Ishikawa (cell line): ENCODE measurements around the gene LIPN.

ENCODE experiments used
- CEBPB ChIP-seq: IDR thresholded peaks from 2 replicates; pipeline ENCODE4 v1.6.1; 2012
- CREB1 ChIP-seq: IDR thresholded peaks from 2 replicates; pipeline ENCODE4 v1.6.1; 2012; ENCODE audit warnings: low read depth
- EGR1 ChIP-seq: IDR thresholded peaks from 2 replicates; pipeline ENCODE4 v1.6.1; 2012
- EP300 ChIP-seq: IDR thresholded peaks from 2 replicates; pipeline ENCODE4 v1.6.1; 2012; ENCODE audit warnings: borderline replicate concordance
- FOXM1 ChIP-seq: IDR thresholded peaks from 2 replicates; pipeline ENCODE4 v1.6.1; 2012; ENCODE audit warnings: low read depth, borderline replicate concordance
- NFIC ChIP-seq: IDR thresholded peaks from 2 replicates; pipeline ENCODE4 v1.6.1; 2012
- RAD21 ChIP-seq: IDR thresholded peaks from 2 replicates; pipeline ENCODE4 v1.6.1; 2012; ENCODE audit warnings: low read depth
- REST ChIP-seq: IDR thresholded peaks from 2 replicates; pipeline ENCODE4 v1.6.1; 2012; ENCODE audit warnings: low read depth, mild to moderate bottlenecking
- TAF1 ChIP-seq: IDR thresholded peaks from 2 replicates; pipeline ENCODE4 v1.6.1; 2012; ENCODE audit warnings: low read depth, mild to moderate bottlenecking
- TCF12 ChIP-seq: IDR thresholded peaks from 2 replicates; pipeline ENCODE4 v1.6.1; 2012; ENCODE audit warnings: low read depth
- TEAD4 ChIP-seq: IDR thresholded peaks from 2 replicates; pipeline ENCODE4 v1.6.1; 2012
- YY1 ChIP-seq: IDR thresholded peaks from 2 replicates; pipeline ENCODE4 v1.6.1; 2012; ENCODE audit warnings: low read depth
- ZBTB7A ChIP-seq: IDR thresholded peaks from 2 replicates; pipeline ENCODE4 v1.6.1; 2012; ENCODE audit warnings: low read depth
- TF ChIP-seq, protein P1 (sequence below): IDR thresholded peaks from 2 replicates; pipeline ENCODE4 v1.6.1; 2012
- TF ChIP-seq, protein P2 (sequence below): IDR thresholded peaks from 2 replicates; pipeline ENCODE4 v1.6.1; 2012

Gene LIPN

GRCh38 chr10:88786032-88786770, 26.4 kb downstream of the LIPN start:
- no peak for TF ChIP-seq ZBTB7A
- no peak for TF ChIP-seq CEBPB
- TF ChIP-seq, protein P1, sequence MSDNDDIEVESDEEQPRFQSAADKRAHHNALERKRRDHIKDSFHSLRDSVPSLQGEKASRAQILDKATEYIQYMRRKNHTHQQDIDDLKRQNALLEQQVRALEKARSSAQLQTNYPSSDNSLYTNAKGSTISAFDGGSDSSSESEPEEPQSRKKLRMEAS, result no peak
- TF ChIP-seq TCF12, result no peak
- no peak for TF ChIP-seq REST
- no peak for TF ChIP-seq TEAD4
- TF ChIP-seq EGR1, result no peak
- no peak for TF ChIP-seq CREB1
- TF ChIP-seq FOXM1, result no peak
- TF ChIP-seq, protein P2, sequence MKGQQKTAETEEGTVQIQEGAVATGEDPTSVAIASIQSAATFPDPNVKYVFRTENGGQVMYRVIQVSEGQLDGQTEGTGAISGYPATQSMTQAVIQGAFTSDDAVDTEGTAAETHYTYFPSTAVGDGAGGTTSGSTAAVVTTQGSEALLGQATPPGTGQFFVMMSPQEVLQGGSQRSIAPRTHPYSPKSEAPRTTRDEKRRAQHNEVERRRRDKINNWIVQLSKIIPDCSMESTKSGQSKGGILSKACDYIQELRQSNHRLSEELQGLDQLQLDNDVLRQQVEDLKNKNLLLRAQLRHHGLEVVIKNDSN, result no peak
- no peak for TF ChIP-seq YY1
- TF ChIP-seq RAD21, result no peak
- no peak for TF ChIP-seq TAF1
- TF ChIP-seq NFIC, result no peak
- no peak for TF ChIP-seq EP300

DNA sequence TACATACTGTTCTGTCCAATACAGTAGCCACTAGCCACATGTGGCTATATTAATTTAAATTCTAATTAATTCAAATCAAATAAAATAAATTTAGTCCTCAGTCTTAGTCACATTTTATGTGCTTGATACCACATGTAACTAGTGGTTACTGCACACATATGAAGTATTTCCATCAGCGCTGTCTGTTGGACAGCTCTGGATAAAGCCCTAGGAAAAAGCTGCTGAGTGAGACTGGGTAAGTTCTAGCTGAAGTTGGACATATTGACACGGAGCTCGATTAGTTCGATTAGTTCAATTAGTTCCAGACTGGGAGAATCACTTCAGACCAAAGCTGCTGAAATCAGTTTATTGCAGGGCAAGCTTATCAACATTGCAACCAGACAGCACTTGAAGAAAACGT, 27.6 kb downstream of the LIPN start:
- no peak for TF ChIP-seq TCF12
- TF ChIP-seq FOXM1, result no peak
- TF ChIP-seq RAD21, result no peak
- TF ChIP-seq EGR1, result no peak
- peak; percentile 33; the same call in 1 of the 2 replicates for TF ChIP-seq REST
- TF ChIP-seq CREB1, result no peak
- TF ChIP-seq, protein P2, result no peak
- TF ChIP-seq NFIC, result no peak

GRCh38 chr10:88788924-88789323, 29.1 kb downstream of the LIPN start:
- TF ChIP-seq EP300 (no peak), REST (no peak)

GRCh38 chr10:88791924-88792323, 32.1 kb downstream of the LIPN start:
- TF ChIP-seq RAD21 (peak; percentile 57), ZBTB7A (no peak), FOXM1 (no peak), TEAD4 (no peak), TAF1 (no peak), REST (no peak), TCF12 (no peak), YY1 (no peak)
